ENCODE data around the gene ZNF221. TPM values are rescaled to one million over a fixed set of nuclear protein-coding genes. Genes with fewer than 3 reads are reported as not detected.

Gene ZNF221
- total and polyA plus RNA-seq, 9 of the 15 experiments (the other 6 are each of a cell fraction or from before 2014, with no cell fraction given), result 0.32 to 1.4 (median 0.45) TPM

DNA sequence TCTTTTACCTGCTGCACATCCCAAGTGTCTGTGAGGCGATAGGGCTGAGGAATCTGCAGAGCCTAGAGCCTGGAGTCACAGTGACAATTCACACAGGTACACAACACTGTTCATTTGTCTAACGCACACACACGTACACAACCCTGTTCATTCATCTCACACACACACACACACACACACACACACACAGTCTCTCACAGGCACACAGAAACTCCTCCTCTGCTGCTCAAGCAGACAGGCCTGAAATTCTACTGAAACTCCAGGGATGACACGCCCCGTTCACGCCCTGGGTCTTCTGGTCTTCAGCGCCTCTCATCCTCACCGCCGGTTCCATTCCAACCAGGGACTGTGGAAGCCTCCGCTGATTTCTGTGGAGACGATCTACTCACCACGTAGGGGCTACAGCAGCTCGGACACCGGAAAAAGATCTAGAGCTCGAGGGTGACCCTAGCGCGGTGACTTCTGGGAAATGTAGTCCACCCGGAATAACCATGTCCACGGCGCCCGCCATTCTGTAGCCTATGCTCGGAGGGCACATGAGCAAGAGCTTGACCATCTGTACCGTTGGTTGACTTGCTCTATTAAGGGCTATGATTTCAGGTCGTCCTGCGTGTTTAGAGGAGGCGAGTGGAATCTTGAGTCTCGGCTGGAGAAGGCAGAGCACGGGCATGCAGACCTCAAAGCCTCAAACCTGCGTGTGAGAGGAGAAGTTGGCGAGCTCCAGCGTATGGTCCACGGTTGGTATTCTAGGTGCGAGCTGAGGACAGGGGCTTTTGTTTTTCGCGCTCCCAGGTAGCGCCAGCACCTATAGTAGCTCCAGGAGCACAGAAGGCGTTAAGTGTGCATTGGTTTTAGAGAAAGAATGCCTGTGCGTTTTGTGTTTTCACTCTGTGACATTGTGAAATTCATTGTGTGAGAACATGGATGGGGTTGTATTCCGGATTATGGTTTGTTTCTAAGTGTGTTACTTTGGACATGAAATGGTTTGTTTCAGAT lies 49.3 kb upstream of the ZNF221 start (continued):
- TF ChIP-seq, protein P1, sequence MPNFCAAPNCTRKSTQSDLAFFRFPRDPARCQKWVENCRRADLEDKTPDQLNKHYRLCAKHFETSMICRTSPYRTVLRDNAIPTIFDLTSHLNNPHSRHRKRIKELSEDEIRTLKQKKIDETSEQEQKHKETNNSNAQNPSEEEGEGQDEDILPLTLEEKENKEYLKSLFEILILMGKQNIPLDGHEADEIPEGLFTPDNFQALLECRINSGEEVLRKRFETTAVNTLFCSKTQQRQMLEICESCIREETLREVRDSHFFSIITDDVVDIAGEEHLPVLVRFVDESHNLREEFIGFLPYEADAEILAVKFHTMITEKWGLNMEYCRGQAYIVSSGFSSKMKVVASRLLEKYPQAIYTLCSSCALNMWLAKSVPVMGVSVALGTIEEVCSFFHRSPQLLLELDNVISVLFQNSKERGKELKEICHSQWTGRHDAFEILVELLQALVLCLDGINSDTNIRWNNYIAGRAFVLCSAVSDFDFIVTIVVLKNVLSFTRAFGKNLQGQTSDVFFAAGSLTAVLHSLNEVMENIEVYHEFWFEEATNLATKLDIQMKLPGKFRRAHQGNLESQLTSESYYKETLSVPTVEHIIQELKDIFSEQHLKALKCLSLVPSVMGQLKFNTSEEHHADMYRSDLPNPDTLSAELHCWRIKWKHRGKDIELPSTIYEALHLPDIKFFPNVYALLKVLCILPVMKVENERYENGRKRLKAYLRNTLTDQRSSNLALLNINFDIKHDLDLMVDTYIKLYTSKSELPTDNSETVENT (CRISPR knock-in tag; IDR thresholded peaks at IDR 0.05), result no peak
- peak; percentile 88 for TF ChIP-seq ZNF143 (CRISPR knock-in tag; IDR thresholded peaks at IDR 0.05)
- 0 out of 2 replicates have a peak, but pooled peaks have one; percentile 77 for TF ChIP-seq OTX1 (CRISPR knock-in tag; IDR thresholded peaks at IDR 0.05)
- TF ChIP-seq CBX1 (IDR thresholded peaks at IDR 0.05; ENCODE audit: low read depth), result peak; percentile 42; the same call in 1 of the 2 replicates
- TF ChIP-seq, protein P2, sequence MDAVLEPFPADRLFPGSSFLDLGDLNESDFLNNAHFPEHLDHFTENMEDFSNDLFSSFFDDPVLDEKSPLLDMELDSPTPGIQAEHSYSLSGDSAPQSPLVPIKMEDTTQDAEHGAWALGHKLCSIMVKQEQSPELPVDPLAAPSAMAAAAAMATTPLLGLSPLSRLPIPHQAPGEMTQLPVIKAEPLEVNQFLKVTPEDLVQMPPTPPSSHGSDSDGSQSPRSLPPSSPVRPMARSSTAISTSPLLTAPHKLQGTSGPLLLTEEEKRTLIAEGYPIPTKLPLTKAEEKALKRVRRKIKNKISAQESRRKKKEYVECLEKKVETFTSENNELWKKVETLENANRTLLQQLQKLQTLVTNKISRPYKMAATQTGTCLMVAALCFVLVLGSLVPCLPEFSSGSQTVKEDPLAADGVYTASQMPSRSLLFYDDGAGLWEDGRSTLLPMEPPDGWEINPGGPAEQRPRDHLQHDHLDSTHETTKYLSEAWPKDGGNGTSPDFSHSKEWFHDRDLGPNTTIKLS (IDR thresholded peaks at IDR 0.05; ENCODE audit: borderline replicate concordance, low read depth), result peak; percentile 71; the same call in 1 of the 2 replicates
- peak; percentile 60 for TF ChIP-seq SMAD4 (CRISPR knock-in tag; conservative IDR thresholded peaks at IDR 0.05)
- TF ChIP-seq, protein P3, sequence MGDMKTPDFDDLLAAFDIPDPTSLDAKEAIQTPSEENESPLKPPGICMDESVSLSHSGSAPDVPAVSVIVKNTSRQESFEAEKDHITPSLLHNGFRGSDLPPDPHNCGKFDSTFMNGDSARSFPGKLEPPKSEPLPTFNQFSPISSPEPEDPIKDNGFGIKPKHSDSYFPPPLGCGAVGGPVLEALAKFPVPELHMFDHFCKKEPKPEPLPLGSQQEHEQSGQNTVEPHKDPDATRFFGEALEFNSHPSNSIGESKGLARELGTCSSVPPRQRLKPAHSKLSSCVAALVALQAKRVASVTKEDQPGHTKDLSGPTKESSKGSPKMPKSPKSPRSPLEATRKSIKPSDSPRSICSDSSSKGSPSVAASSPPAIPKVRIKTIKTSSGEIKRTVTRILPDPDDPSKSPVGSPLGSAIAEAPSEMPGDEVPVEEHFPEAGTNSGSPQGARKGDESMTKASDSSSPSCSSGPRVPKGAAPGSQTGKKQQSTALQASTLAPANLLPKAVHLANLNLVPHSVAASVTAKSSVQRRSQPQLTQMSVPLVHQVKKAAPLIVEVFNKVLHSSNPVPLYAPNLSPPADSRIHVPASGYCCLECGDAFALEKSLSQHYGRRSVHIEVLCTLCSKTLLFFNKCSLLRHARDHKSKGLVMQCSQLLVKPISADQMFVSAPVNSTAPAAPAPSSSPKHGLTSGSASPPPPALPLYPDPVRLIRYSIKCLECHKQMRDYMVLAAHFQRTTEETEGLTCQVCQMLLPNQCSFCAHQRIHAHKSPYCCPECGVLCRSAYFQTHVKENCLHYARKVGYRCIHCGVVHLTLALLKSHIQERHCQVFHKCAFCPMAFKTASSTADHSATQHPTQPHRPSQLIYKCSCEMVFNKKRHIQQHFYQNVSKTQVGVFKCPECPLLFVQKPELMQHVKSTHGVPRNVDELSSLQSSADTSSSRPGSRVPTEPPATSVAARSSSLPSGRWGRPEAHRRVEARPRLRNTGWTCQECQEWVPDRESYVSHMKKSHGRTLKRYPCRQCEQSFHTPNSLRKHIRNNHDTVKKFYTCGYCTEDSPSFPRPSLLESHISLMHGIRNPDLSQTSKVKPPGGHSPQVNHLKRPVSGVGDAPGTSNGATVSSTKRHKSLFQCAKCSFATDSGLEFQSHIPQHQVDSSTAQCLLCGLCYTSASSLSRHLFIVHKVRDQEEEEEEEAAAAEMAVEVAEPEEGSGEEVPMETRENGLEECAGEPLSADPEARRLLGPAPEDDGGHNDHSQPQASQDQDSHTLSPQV (IDR thresholded peaks at IDR 0.05), result peak; percentile 44; the same call in 1 of the 2 replicates
- no peak for TF ChIP-seq SAFB (IDR thresholded peaks at IDR 0.05; ENCODE audit: borderline replicate concordance, low read depth, low read length)
- TF ChIP-seq, protein P4, sequence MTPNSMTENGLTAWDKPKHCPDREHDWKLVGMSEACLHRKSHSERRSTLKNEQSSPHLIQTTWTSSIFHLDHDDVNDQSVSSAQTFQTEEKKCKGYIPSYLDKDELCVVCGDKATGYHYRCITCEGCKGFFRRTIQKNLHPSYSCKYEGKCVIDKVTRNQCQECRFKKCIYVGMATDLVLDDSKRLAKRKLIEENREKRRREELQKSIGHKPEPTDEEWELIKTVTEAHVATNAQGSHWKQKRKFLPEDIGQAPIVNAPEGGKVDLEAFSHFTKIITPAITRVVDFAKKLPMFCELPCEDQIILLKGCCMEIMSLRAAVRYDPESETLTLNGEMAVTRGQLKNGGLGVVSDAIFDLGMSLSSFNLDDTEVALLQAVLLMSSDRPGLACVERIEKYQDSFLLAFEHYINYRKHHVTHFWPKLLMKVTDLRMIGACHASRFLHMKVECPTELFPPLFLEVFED (CRISPR knock-in tag; conservative IDR thresholded peaks at IDR 0.05), result 0 out of 2 replicates have a peak, but pooled peaks have one; percentile 66
- TF ChIP-seq SLC30A9 (CRISPR knock-in tag; IDR thresholded peaks at IDR 0.05), result no peak
- TF ChIP-seq PHF20 (IDR thresholded peaks at IDR 0.05; ENCODE audit: partially characterized antibody), result peak; percentile 13
- TF ChIP-seq ZNF780A (CRISPR knock-in tag; IDR thresholded peaks at IDR 0.05), result no peak
- TF ChIP-seq RCOR1 (IDR thresholded peaks at IDR 0.05; ENCODE audit: borderline replicate concordance in 1 of 2, low read depth in 2 of 2, low read length in 2 of 2), result no peak
- TF ChIP-seq, protein P5, sequence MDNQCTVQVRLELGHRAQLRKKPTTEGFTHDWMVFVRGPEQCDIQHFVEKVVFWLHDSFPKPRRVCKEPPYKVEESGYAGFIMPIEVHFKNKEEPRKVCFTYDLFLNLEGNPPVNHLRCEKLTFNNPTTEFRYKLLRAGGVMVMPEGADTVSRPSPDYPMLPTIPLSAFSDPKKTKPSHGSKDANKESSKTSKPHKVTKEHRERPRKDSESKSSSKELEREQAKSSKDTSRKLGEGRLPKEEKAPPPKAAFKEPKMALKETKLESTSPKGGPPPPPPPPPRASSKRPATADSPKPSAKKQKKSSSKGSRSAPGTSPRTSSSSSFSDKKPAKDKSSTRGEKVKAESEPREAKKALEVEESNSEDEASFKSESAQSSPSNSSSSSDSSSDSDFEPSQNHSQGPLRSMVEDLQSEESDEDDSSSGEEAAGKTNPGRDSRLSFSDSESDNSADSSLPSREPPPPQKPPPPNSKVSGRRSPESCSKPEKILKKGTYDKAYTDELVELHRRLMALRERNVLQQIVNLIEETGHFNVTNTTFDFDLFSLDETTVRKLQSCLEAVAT (IDR thresholded peaks at IDR 0.05), result 0 out of 4 replicates have a peak, but pooled peaks of 1 of the 2 experiments have one; percentile 48
